ENCODE data around the gene ALPL. TPM values are rescaled to one million over a fixed set of nuclear protein-coding genes. Genes with fewer than 3 reads are reported as not detected.

The ALPL gene
- total and polyA plus RNA-seq, 10 donors: 19.5 to 222 (median 58.1) TPM

DNA sequence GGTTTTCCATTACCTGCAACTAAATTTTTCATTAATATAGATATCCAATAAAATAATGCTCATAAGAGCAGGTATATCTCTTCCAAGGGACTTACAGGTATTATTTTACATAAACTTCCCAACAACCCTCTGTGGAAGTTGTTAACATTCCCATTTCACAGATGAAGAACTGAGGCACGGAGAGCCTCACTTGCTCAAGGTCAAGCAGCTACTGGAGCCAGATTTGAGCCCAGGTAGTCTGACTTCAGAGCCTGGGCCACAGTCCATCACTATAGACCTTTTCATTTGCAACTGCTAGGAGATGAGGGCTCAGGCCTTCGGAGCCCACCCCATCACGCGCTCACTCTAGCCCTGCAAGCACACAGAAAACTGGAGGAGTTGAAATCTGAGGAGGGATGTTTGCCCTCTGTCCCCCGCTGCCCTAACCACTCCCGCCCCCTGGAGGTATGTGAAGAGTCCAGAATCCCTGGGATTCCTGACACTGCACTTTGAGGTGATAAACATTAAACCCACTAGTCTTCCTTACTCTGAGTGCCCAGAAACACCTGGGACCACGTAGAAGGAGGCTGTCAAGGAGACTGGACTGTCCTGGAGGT, 11.7 kb upstream of the ALPL start:
- WGBS, 5 donors: 77 to 88% (median 80%) methylated on average over 7 of the region's 7 CpGs
- no peaks in the 10 kb centered on the region for H3K36me3 ChIP-seq
- no peak for TF ChIP-seq POLR2AphosphoS5 (IDR thresholded peaks at IDR 0.05)
- TF ChIP-seq POLR2A (IDR thresholded peaks at IDR 0.05): no peak
- TF ChIP-seq, protein P1, sequence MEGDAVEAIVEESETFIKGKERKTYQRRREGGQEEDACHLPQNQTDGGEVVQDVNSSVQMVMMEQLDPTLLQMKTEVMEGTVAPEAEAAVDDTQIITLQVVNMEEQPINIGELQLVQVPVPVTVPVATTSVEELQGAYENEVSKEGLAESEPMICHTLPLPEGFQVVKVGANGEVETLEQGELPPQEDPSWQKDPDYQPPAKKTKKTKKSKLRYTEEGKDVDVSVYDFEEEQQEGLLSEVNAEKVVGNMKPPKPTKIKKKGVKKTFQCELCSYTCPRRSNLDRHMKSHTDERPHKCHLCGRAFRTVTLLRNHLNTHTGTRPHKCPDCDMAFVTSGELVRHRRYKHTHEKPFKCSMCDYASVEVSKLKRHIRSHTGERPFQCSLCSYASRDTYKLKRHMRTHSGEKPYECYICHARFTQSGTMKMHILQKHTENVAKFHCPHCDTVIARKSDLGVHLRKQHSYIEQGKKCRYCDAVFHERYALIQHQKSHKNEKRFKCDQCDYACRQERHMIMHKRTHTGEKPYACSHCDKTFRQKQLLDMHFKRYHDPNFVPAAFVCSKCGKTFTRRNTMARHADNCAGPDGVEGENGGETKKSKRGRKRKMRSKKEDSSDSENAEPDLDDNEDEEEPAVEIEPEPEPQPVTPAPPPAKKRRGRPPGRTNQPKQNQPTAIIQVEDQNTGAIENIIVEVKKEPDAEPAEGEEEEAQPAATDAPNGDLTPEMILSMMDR (IDR thresholded peaks at IDR 0.05 in 8 of 11, conservative IDR thresholded peaks at IDR 0.05 in 3 of 11): no peak
- H3K4me1 ChIP-seq: no peaks in the 10 kb centered on the region
- intact Hi-C loops (cut with DNase I; ENCODE audit: low total_unique reads): no loop called here
- H3K9me3 ChIP-seq: peaks cover 0 to 9% (median 0%) of the 10 kb centered on the region in 8 donors
- no peak overlapping the region for H3K27ac ChIP-seq
- H3K27me3 ChIP-seq (replicated peaks in 1 of 7): no peaks in the 10 kb centered on the region
- no peak for DNase-seq
- H3K4me3 ChIP-seq: no peak overlapping the region

DNA sequence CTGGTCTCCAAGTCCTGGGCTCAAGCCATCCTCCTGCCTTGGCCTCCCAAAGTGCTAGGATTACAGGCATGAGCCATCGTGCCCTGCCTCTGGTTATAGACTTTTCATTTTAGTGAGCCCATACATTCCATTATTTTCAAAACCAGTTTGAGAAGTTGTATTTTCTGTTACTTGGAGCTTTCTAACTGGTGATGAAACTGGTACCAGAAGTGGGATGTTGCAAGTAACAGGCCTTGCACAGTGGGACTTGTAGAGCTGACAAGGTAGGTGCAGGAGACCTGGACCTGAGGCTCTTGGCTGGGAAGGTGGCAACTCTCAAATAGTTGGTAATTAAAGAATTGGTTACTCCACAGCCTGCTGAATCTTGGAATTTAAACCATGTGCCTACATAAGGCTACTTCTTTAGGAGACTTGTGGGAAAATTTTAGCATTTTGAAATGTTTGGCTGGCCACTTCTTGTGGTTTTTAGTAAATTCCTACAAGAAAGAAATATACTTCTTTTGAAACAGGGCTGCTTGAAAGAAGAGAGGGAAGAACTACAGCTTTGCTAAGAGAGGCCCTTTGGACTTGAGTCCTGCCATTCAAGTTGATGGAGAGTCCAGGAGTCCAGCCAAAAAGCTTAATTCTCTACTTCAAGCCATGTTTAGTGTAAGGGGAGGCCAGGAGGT, 9.8 kb upstream of the ALPL start:
- DNase-seq: no peak
- H3K27ac ChIP-seq: no peak overlapping the region
- 86 to 95% (median 90%) methylated on average over 1 of the region's 1 CpG for WGBS, 5 donors
- H3K9me3 ChIP-seq: peaks cover 0 to 9% (median 0%) of the 10 kb centered on the region in 8 donors
- H3K36me3 ChIP-seq: no peaks in the 10 kb centered on the region
- intact Hi-C loops (cut with DNase I; ENCODE audit: low total_unique reads): no loop called here
- no peak for TF ChIP-seq POLR2A (IDR thresholded peaks at IDR 0.05)
- TF ChIP-seq POLR2AphosphoS5 (IDR thresholded peaks at IDR 0.05): no peak
- TF ChIP-seq, protein P1 (IDR thresholded peaks at IDR 0.05 in 8 of 11, conservative IDR thresholded peaks at IDR 0.05 in 3 of 11): no peak
- peaks cover 0 to 4% (median 0%) of the 10 kb centered on the region in 6 donors for H3K4me1 ChIP-seq
- H3K4me3 ChIP-seq: no peak overlapping the region
- no peaks in the 10 kb centered on the region for H3K27me3 ChIP-seq (replicated peaks in 1 of 7)

DNA sequence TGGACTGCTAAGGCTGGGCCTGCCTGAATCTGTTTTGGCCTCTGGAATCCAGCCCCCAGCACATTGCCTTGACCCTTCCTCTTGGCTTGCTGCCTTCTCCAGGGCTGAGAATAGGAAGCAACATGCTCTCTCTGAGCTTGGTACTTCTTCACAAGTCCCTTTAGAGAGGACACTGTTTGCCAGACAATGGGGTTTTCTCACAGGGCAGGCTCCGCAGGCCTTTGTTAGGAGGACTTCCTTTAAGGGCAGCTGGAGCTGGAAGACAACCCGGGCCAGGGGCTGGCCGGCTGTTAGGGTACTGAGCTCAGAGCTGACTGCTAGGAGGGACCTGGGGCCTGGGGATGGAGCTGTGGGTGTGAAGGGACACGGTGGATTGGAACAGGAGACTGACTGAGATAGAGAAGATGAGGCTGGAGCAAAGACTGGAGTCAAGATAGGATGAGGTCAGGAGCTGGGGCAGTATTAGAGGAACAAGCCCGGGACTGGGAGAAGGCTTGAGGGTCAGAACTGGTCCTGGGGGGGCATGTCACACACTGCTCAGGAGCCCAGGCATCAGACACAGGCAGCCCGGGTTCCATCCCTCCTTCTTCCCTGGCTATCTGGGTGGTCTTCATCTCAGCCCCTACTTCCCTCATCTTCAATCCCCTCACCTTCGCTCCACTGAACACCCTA, 5.4 kb upstream of the ALPL start:
- no peaks in the 10 kb centered on the region for H3K36me3 ChIP-seq
- H3K27ac ChIP-seq: no peak overlapping the region
- H3K4me3 ChIP-seq: no peak overlapping the region
- TF ChIP-seq, protein P1 (IDR thresholded peaks at IDR 0.05 in 8 of 11, conservative IDR thresholded peaks at IDR 0.05 in 3 of 11): no peak
- TF ChIP-seq POLR2AphosphoS5 (IDR thresholded peaks at IDR 0.05) (no peak), POLR2A (IDR thresholded peaks at IDR 0.05) (no peak)
- H3K4me1 ChIP-seq: peaks cover 2 to 12% (median 7%) of the 10 kb centered on the region in 6 donors
- 57 to 76% (median 65%) methylated on average over 7 of the region's 7 CpGs for WGBS, 5 donors
- H3K27me3 ChIP-seq (replicated peaks in 1 of 7): peaks cover 0 to 36% (median 13%) of the 10 kb centered on the region in 7 donors
- DNase-seq: no peak
- peaks cover 0 to 9% (median 0%) of the 10 kb centered on the region in 8 donors for H3K9me3 ChIP-seq
- intact Hi-C loops (cut with DNase I; ENCODE audit: low total_unique reads): no loop called here

DNA sequence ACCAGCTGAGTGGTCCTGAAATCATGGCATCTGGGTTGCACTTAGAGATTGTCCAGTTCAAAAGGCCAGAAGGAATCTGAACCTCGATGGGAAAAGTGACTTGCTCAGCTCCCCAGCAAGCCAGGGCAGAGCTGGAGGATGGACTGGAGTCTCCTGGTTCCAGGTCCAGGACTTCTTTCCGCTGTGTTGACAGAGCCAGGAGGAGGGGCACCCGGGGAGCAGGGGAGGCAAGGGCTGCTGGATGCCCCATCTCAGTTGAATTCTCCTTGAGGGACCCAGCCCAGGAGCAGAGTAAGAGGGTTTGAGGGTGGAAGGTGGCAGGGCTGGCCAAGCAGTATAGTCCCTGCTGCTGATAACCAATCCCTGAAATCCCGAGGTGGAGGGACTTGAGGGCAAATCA, 2.4 kb upstream of the ALPL start:
- 50 to 75% (median 69%) methylated on average over 4 of the region's 4 CpGs for WGBS, 5 donors
- TF ChIP-seq POLR2AphosphoS5 (IDR thresholded peaks at IDR 0.05) (no peak), POLR2A (IDR thresholded peaks at IDR 0.05) (no peak)
- TF ChIP-seq, protein P1 (IDR thresholded peaks at IDR 0.05 in 8 of 11, conservative IDR thresholded peaks at IDR 0.05 in 3 of 11): no peak
- DNase-seq: no peak

More for the DNA sequence above, 2.4 kb upstream of the ALPL start:
- peaks cover 0 to 56% (median 22%) of the 10 kb centered on the region in 7 donors for H3K27me3 ChIP-seq (replicated peaks in 1 of 7)
- intact Hi-C loops (cut with DNase I; ENCODE audit: low total_unique reads): no loop called here
- no peak overlapping the region for H3K27ac ChIP-seq
- H3K9me3 ChIP-seq: no peaks in the 10 kb centered on the region
- no peak overlapping the region for H3K4me3 ChIP-seq
- H3K4me1 ChIP-seq: peaks cover 8 to 29% (median 21%) of the 10 kb centered on the region in 6 donors
- H3K36me3 ChIP-seq: no peaks in the 10 kb centered on the region
